Measurements from ENCODE around the gene STX17.

Gene STX17

GRCh38 chr9:99922711-99923030, 16.2 kb downstream of the STX17 start:
- H3K27ac ChIP-seq, result no peak overlapping the region
- TF ChIP-seq CTCF (IDR thresholded peaks at IDR 0.05) (no peak), ZFX (IDR thresholded peaks at IDR 0.05; ENCODE audit: borderline replicate concordance) (no peak)

- H3K27ac ChIP-seq, result no peak overlapping the region
- TF ChIP-seq ZFX (IDR thresholded peaks at IDR 0.05; ENCODE audit: borderline replicate concordance) (no peak), CTCF (IDR thresholded peaks at IDR 0.05) (no peak)
These were observed 19.1 kb downstream of the STX17 start for GRCh38 chr9:99925541-99925940.

- TF ChIP-seq CTCF (IDR thresholded peaks at IDR 0.05), result no peak
- no peak for TF ChIP-seq ZFX (IDR thresholded peaks at IDR 0.05; ENCODE audit: borderline replicate concordance)
- H3K27ac ChIP-seq, result no peak overlapping the region
These were observed 23.2 kb downstream of the STX17 start for GRCh38 chr9:99929652-99930051.

- H3K27ac ChIP-seq, result no peak overlapping the region
- TF ChIP-seq ZFX (IDR thresholded peaks at IDR 0.05; ENCODE audit: borderline replicate concordance) (no peak), CTCF (IDR thresholded peaks at IDR 0.05) (no peak)
These were observed 24.8 kb downstream of the STX17 start for GRCh38 chr9:99931155-99931840.

GRCh38 chr9:99936947-99937587, 30.6 kb downstream of the STX17 start:
- H3K27ac ChIP-seq, result no peak overlapping the region
- no peak for TF ChIP-seq CTCF (IDR thresholded peaks at IDR 0.05)
- no peak for TF ChIP-seq ZFX (IDR thresholded peaks at IDR 0.05; ENCODE audit: borderline replicate concordance)

GRCh38 chr9:99947395-99947794, 40.9 kb downstream of the STX17 start:
- TF ChIP-seq CTCF (IDR thresholded peaks at IDR 0.05), result peak; percentile 50
- TF ChIP-seq ZFX (IDR thresholded peaks at IDR 0.05; ENCODE audit: borderline replicate concordance), result no peak
- no peak overlapping the region for H3K27ac ChIP-seq

GRCh38 chr9:99948482-99948881, 42.0 kb downstream of the STX17 start:
- no peak overlapping the region for H3K27ac ChIP-seq

More at GRCh38 chr9:99948482-99948881, 42.0 kb downstream of the STX17 start:
- TF ChIP-seq CTCF (IDR thresholded peaks at IDR 0.05), result no peak
- TF ChIP-seq ZFX (IDR thresholded peaks at IDR 0.05; ENCODE audit: borderline replicate concordance), result no peak
